Eye (tissue), 1 donor: ENCODE results near the gene CD37.
"Not testable (repeated sequence)": the region's sequence is repeated elsewhere in the genome, so short reads cannot be mapped to it uniquely, and the experiment has no call there.

Source experiments
- DNase-seq: peaks from one replicate; pipeline ENCODE4 v3.0.0-alpha.2; 2015

The CD37 gene

GRCh38 chr19:49335071-49335783 is at the start of gene CD37:
Gene CD37 (plus strand): TSS chr19:49335406. CDS start chr19:49335541, 135 bp downstream.
- no peak for DNase-seq

- no peak for DNase-seq
These were observed 48.0 kb upstream of the CD37 start for GRCh38 chr19:49287141-49287770.

- DNase-seq: not testable (repeated sequence)
These were observed 47.0 kb upstream of the CD37 start for GRCh38 chr19:49288205-49288604.

- DNase-seq: not testable (repeated sequence)
These were observed 45.9 kb upstream of the CD37 start for GRCh38 chr19:49289286-49289685.

GRCh38 chr19:49290517-49290916 is 44.7 kb upstream of the CD37 start:
- DNase-seq: no peak

GRCh38 chr19:49294401-49294800 is 40.8 kb upstream of the CD37 start:
- DNase-seq: no peak

GRCh38 chr19:49295208-49295880 is 39.9 kb upstream of the CD37 start:
- no peak for DNase-seq

GRCh38 chr19:49297403-49297802 is 37.8 kb upstream of the CD37 start:
- no peak for DNase-seq

- not testable (repeated sequence) for DNase-seq
These were observed 36.6 kb upstream of the CD37 start for GRCh38 chr19:49298653-49299052.

- peak; percentile 85 for DNase-seq
These were observed 33.9 kb upstream of the CD37 start for GRCh38 chr19:49301165-49301865.

- DNase-seq: no peak
These were observed 33.3 kb upstream of the CD37 start for GRCh38 chr19:49301866-49302252.

- not testable (repeated sequence) for DNase-seq
These were observed 28.5 kb upstream of the CD37 start for GRCh38 chr19:49306734-49307133.

GRCh38 chr19:49309087-49309486 is 26.1 kb upstream of the CD37 start:
- no peak for DNase-seq

- DNase-seq: peak; percentile 48
These were observed 20.1 kb upstream of the CD37 start for GRCh38 chr19:49315111-49315510.

- DNase-seq: no peak
These were observed 18.9 kb upstream of the CD37 start for GRCh38 chr19:49316284-49316683.

- DNase-seq: no peak
These were observed 16.9 kb upstream of the CD37 start for GRCh38 chr19:49318296-49318695.

- no peak for DNase-seq
These were observed 10.2 kb upstream of the CD37 start, which contains the start of gene SLC6A16 for GRCh38 chr19:49324801-49325576. Gene SLC6A16 (minus strand): TSS chr19:49325191. CDS start chr19:49311347, 13,844 bp downstream.

- not testable (repeated sequence) for DNase-seq
These were observed 9.4 kb upstream of the CD37 start for GRCh38 chr19:49325756-49326155.

- no peak for DNase-seq
These were observed 9.0 kb upstream of the CD37 start for GRCh38 chr19:49326165-49326704.

- no peak for DNase-seq
These were observed 7.2 kb upstream of the CD37 start for GRCh38 chr19:49327878-49328544.

GRCh38 chr19:49328741-49329140 is 6.5 kb upstream of the CD37 start:
- DNase-seq: no peak
